Aorta (tissue), 5 donors: Measurements from ENCODE around the gene CLSTN1. TPM values are rescaled to one million over a fixed set of nuclear protein-coding genes. Genes with fewer than 3 reads are reported as not detected.

Source experiments
- ATAC-seq: fragments of 200-7000 bp; cut with Tn5 transposase; one replicate; pipeline ENCODE4 v1.9.1; 2022; ENCODE audit warnings: moderate library complexity; ENCODE audit not compliant: low FRiP score
- DNase-seq, 2 donors: peaks; one replicate each; pipeline ENCODE4 v3.0.0-alpha.2; 2020
- H3K27ac ChIP-seq, 2 donors: one replicate each; pipeline ENCODE4 v1.5.1; 2013; ENCODE audit warnings: low read length in 2 of 2, mild to moderate bottlenecking in 2 of 2, moderate library complexity in 2 of 2, control low read depth in 1 of 2, inconsistent platforms in 1 of 2, low read depth in 1 of 2
- H3K27me3 ChIP-seq, 2 donors: one replicate each; pipeline ENCODE4 v1.6.1; 2013; ENCODE audit warnings: control low read depth in 1 of 2, low read length in 1 of 2, mild to moderate bottlenecking in 1 of 2, moderate library complexity in 1 of 2; ENCODE audit not compliant: insufficient read depth in 2 of 2, control insufficient read depth in 1 of 2
- H3K36me3 ChIP-seq, 2 donors: one replicate each; pipeline ENCODE4 v1.6.1; 2013; ENCODE audit warnings: control low read depth in 1 of 2, low read length in 1 of 2, mild to moderate bottlenecking in 1 of 2; ENCODE audit not compliant: insufficient read depth in 2 of 2, control insufficient read depth in 1 of 2
- H3K4me1 ChIP-seq, 2 donors: one replicate each; pipeline ENCODE4 v1.6.1; 2013; ENCODE audit warnings: low read length in 2 of 2, control low read depth in 1 of 2, mild to moderate bottlenecking in 1 of 2, moderate library complexity in 1 of 2; ENCODE audit not compliant: insufficient read depth in 2 of 2, control insufficient read depth in 1 of 2
- H3K4me3 ChIP-seq, 2 donors: one replicate each; pipeline ENCODE4 v1.5.1; 2013; ENCODE audit warnings: low read length in 2 of 2, control low read depth in 1 of 2, mild to moderate bottlenecking in 1 of 2
- H3K9me3 ChIP-seq: one replicate; pipeline ENCODE4 v1.6.1; 2013; ENCODE audit warnings: mild to moderate bottlenecking, low read length; ENCODE audit not compliant: control insufficient read depth
- WGBS, 2 donors: extraction: QIAGEN DNeasy Blood & Tissue Kit; methylation state at CpG; one replicate each; pipeline ENCODE4 v1.1.7; 2013; 5-methylcytosine and 5-hydroxymethylcytosine counted together
- intact Hi-C, 2 donors: fragments of 100-400 bp; cut with DNase I; formaldehyde crosslinking; loops; one replicate each; pipeline versions ENCODE4 v1.14.2 to v1.15.0; 2022
- polyA plus RNA-seq, 2 donors: library from polyadenylated mRNA; stranded (reverse); fragments of 200-250 nt; gene quantifications; one replicate each; pipeline ENCODE4 v1.2.3, GENCODE V29; 2013
- total RNA-seq, 2 donors: library from RNA; stranded (reverse); fragmentation: NEBNext Ultra II Directional; extraction: Animal tissue kit (Norgen Biotek cat#: 25700); gene quantifications; one replicate each; pipeline ENCODE4 v1.2.1, GENCODE V29; 2021
- donor health status: healthy with polysubstance abuse.
- donor health status: Bipolar disorder and iron deficiency.
- donor health status: DM: no; HTN: no; CAD: no.
- donor health status: DM: no; HTN: no; CAD: no.
- donor health status: DM: yes; HTN: yes; CAD: no.

Gene CLSTN1
- total and polyA plus RNA-seq, 4 donors, result 17.0 to 113 (median 74.3) TPM

GRCh38 chr1:9732123-9732971, 91.4 kb downstream of the CLSTN1 start:
- Histone ChIP-seq H3K4me1 (no peaks in the 10 kb centered on the region), H3K27ac (no peak overlapping the region), H3K27me3 (no peaks in the 10 kb centered on the region), H3K9me3 (no peaks in the 10 kb centered on the region), H3K4me3 (no peak overlapping the region), H3K36me3 (peaks cover 0 to 12% of the 10 kb centered on the region in 2 donors)
- DNase-seq (peak in 1 of 2 donors; percentile 55), ATAC-seq (no peak)
- WGBS, 2 donors, result 90% methylated on average over 18 of the region's 18 CpGs
- intact Hi-C loops, result no loop called here

GRCh38 chr1:9731561-9731960, 92.2 kb downstream of the CLSTN1 start:
- intact Hi-C loops, result no loop called here
- WGBS, 2 donors, result 95 to 96% methylated on average over 18 of the region's 18 CpGs
- H3K9me3 ChIP-seq, result no peaks in the 10 kb centered on the region
- H3K27ac ChIP-seq, result no peak overlapping the region
- peak in 1 of 2 donors; percentile 70 for DNase-seq
- H3K36me3 ChIP-seq, result peaks cover 0 to 12% of the 10 kb centered on the region in 2 donors
- no peak for ATAC-seq
- H3K27me3 ChIP-seq, result no peaks in the 10 kb centered on the region
- H3K4me3 ChIP-seq, result no peak overlapping the region
- H3K4me1 ChIP-seq, result no peaks in the 10 kb centered on the region

- Histone ChIP-seq H3K4me3 (no peak overlapping the region), H3K9me3 (no peaks in the 10 kb centered on the region), H3K27ac (no peak overlapping the region), H3K4me1 (no peaks in the 10 kb centered on the region), H3K36me3 (peaks cover 0 to 12% of the 10 kb centered on the region in 2 donors), H3K27me3 (no peaks in the 10 kb centered on the region)
- DNase-seq (peak in 1 of 2 donors; percentile 73), ATAC-seq (no peak)
- 96% methylated on average over 31 of the region's 31 CpGs for WGBS, 2 donors
- intact Hi-C loops, result no loop called here
Observed at GRCh38 chr1:9731051-9731537, 92.7 kb downstream of the CLSTN1 start.

GRCh38 chr1:9730096-9730901, 93.5 kb downstream of the CLSTN1 start:
- DNase-seq (peak in 1 of 2 donors; percentile 83), ATAC-seq (peak; percentile 37)
- intact Hi-C loops, result no loop called here
- H3K27me3 ChIP-seq, result no peaks in the 10 kb centered on the region
- H3K9me3 ChIP-seq, result no peaks in the 10 kb centered on the region
- H3K27ac ChIP-seq, result no peak overlapping the region
- no peak overlapping the region for H3K4me3 ChIP-seq
- H3K36me3 ChIP-seq, result peaks cover 0 to 12% of the 10 kb centered on the region in 2 donors
- 87 to 89% methylated on average over 45 of the region's 45 CpGs for WGBS, 2 donors
- H3K4me1 ChIP-seq, result no peaks in the 10 kb centered on the region

- Histone ChIP-seq H3K27me3 (no peaks in the 10 kb centered on the region), H3K4me1 (no peaks in the 10 kb centered on the region), H3K36me3 (peaks cover 0 to 12% of the 10 kb centered on the region in 2 donors), H3K27ac (no peak overlapping the region), H3K4me3 (no peak overlapping the region), H3K9me3 (no peaks in the 10 kb centered on the region)
- intact Hi-C loops, result loop anchor here in 1 of 2 donors (10.0 kb wide), 1 partner anchor 135 kb away; no protein-coding TSS in a partner anchor
- ATAC-seq (no peak), DNase-seq (no peak)
- 89 to 91% methylated on average over 11 to 12 of the region's 12 CpGs for WGBS, 2 donors
Observed at GRCh38 chr1:9729523-9729922, 94.2 kb downstream of the CLSTN1 start.

- Histone ChIP-seq H3K4me1 (no peaks in the 10 kb centered on the region), H3K27ac (no peak overlapping the region), H3K27me3 (no peaks in the 10 kb centered on the region), H3K9me3 (no peaks in the 10 kb centered on the region), H3K36me3 (peaks cover 0 to 11% of the 10 kb centered on the region in 2 donors), H3K4me3 (no peak overlapping the region)
- ATAC-seq, result no peak
- intact Hi-C loops, result loop anchor here in 1 of 2 donors (10.0 kb wide), 1 partner anchor 136 kb away; no protein-coding TSS in a partner anchor
- peak in 1 of 2 donors; percentile 63 for DNase-seq
- 88 to 92% methylated on average over 33 of the region's 33 CpGs for WGBS, 2 donors
Observed at GRCh38 chr1:9728451-9729295, 95.1 kb downstream of the CLSTN1 start.

- 58 to 60% methylated on average over 25 of the region's 25 CpGs for WGBS, 2 donors
- H3K4me3 ChIP-seq, result no peak overlapping the region
- H3K36me3 ChIP-seq, result peaks cover 0 to 8% of the 10 kb centered on the region in 2 donors
- no peaks in the 10 kb centered on the region for H3K4me1 ChIP-seq
- peak in 1 of 2 donors; percentile 70 for DNase-seq
- peak overlapping the region in 1 of 2 donors; percentile 10 for H3K27ac ChIP-seq
- intact Hi-C loops, result loop anchor here in 1 of 2 donors (10.0 kb wide), 1 partner anchor 138 kb away; no protein-coding TSS in a partner anchor
- ATAC-seq, result no peak
- H3K27me3 ChIP-seq, result no peaks in the 10 kb centered on the region
- no peaks in the 10 kb centered on the region for H3K9me3 ChIP-seq
Observed at GRCh38 chr1:9726905-9727595, 96.7 kb downstream of the CLSTN1 start.
